A549 (cell line): ENCODE data around the gene PTPRN2.

ENCODE experiments used
- CHD2 ChIP-seq: fragments of 150-350 bp; IDR thresholded peaks from 2 replicates; pipeline ENCODE4 v1.6.1; 2014; ENCODE audit warnings: low read length; ENCODE audit not compliant: partially characterized antibody
- EHMT2 ChIP-seq: fragments of 200-600 bp; sonication (generic); IDR thresholded peaks from 2 replicates; pipeline ENCODE4 v1.6.1; 2016; ENCODE audit warnings: antibody characterized with exemption, low read depth, mild to moderate bottlenecking, moderate library complexity
- EP300 ChIP-seq, 2 experiments: fragments of >200 bp; sonication (Bioruptor Twin); formaldehyde crosslinking; IDR thresholded peaks; 2 replicates in 1 of 2; 3 replicates in 1 of 2; pipeline ENCODE4 v1.6.1; 2016 to 2017
- MAFK ChIP-seq: fragments of 450-650 bp; IDR thresholded peaks from 2 replicates; pipeline ENCODE4 v1.6.1; 2014; ENCODE audit not compliant: partially characterized antibody
- MYC ChIP-seq: IDR thresholded peaks from 2 replicates; pipeline ENCODE4 v1.6.1; 2012; ENCODE audit warnings: mild to moderate bottlenecking, inconsistent platforms, low read length, improper control_type of control experiment, borderline replicate concordance
- PBX3 ChIP-seq: IDR thresholded peaks from 2 replicates; pipeline ENCODE4 v1.6.1; 2012
- POLR2A ChIP-seq: IDR thresholded peaks from 2 replicates; pipeline ENCODE4 v1.6.1; 2012; ENCODE audit warnings: mild to moderate bottlenecking, low read length
- SMC3 ChIP-seq: fragments of >200 bp; sonication (Bioruptor Twin); formaldehyde crosslinking; IDR thresholded peaks from 3 replicates; pipeline ENCODE4 v1.6.1; 2018; ENCODE audit warnings: inconsistent platforms
- TP53 ChIP-seq: fragments of 250-450 bp; sonication (Bioruptor Pico); IDR thresholded peaks from 2 replicates; pipeline ENCODE4 v1.5.0; 2021; ENCODE audit warnings: mild to moderate bottlenecking, moderate library complexity
- TF ChIP-seq, protein P1 (sequence below): fragments of 150-350 bp; IDR thresholded peaks from 2 replicates; pipeline ENCODE4 v1.6.1; 2014; ENCODE audit warnings: low read depth, mild to moderate bottlenecking, low read length
- TF ChIP-seq, protein P2 (sequence below): fragments of >200 bp; sonication (Bioruptor Twin); formaldehyde crosslinking; IDR thresholded peaks from 3 replicates; pipeline ENCODE4 v1.5.1; 2016
- TF ChIP-seq, protein P3 (sequence below): IDR thresholded peaks from 2 replicates; pipeline ENCODE4 v1.6.1; 2012

GRCh38 chr7:157964521-157964920 is 623.1 kb downstream of the PTPRN2 start:
- TF ChIP-seq, protein P1, sequence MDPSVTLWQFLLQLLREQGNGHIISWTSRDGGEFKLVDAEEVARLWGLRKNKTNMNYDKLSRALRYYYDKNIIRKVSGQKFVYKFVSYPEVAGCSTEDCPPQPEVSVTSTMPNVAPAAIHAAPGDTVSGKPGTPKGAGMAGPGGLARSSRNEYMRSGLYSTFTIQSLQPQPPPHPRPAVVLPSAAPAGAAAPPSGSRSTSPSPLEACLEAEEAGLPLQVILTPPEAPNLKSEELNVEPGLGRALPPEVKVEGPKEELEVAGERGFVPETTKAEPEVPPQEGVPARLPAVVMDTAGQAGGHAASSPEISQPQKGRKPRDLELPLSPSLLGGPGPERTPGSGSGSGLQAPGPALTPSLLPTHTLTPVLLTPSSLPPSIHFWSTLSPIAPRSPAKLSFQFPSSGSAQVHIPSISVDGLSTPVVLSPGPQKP: no peak
- TF ChIP-seq, protein P2, sequence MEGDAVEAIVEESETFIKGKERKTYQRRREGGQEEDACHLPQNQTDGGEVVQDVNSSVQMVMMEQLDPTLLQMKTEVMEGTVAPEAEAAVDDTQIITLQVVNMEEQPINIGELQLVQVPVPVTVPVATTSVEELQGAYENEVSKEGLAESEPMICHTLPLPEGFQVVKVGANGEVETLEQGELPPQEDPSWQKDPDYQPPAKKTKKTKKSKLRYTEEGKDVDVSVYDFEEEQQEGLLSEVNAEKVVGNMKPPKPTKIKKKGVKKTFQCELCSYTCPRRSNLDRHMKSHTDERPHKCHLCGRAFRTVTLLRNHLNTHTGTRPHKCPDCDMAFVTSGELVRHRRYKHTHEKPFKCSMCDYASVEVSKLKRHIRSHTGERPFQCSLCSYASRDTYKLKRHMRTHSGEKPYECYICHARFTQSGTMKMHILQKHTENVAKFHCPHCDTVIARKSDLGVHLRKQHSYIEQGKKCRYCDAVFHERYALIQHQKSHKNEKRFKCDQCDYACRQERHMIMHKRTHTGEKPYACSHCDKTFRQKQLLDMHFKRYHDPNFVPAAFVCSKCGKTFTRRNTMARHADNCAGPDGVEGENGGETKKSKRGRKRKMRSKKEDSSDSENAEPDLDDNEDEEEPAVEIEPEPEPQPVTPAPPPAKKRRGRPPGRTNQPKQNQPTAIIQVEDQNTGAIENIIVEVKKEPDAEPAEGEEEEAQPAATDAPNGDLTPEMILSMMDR: no peak
- TF ChIP-seq POLR2A (no peak), EP300 (IDR thresholded peaks at IDR 0.05) (no peak), CHD2 (no peak), MAFK (no peak), EHMT2 (no peak), TP53 (no peak), PBX3 (no peak), SMC3 (no peak), MYC (no peak)
- TF ChIP-seq, protein P3, sequence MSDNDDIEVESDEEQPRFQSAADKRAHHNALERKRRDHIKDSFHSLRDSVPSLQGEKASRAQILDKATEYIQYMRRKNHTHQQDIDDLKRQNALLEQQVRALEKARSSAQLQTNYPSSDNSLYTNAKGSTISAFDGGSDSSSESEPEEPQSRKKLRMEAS: no peak
